Suprapubic skin (tissue), 4 donors: ENCODE results near the gene MAP7.

Experiments
- POLR2A ChIP-seq, 2 donors: fragments of 450-650 bp; IDR thresholded peaks; one replicate each; pipeline ENCODE4 v1.6.1; 2017; ENCODE audit warnings: antibody characterized with exemption in 2 of 2, mild to moderate bottlenecking in 2 of 2, moderate library complexity in 2 of 2
- POLR2AphosphoS5 ChIP-seq, 3 donors: sonication (generic); formaldehyde crosslinking; IDR thresholded peaks; one replicate each; pipeline ENCODE4 v1.6.1; 2017; ENCODE audit warnings: antibody characterized with exemption in 3 of 3
- TF ChIP-seq, protein P1 (sequence below), 2 donors: fragments of 200-600 bp in 1 of 2; fragments of 450-650 bp in 1 of 2; sonication (generic) in 1 of 2; IDR thresholded peaks; one replicate each; pipeline ENCODE4 v1.5.1; 2016 to 2019; ENCODE audit warnings: antibody characterized with exemption in 2 of 2, mild to moderate bottlenecking in 1 of 2, moderate library complexity in 1 of 2

DNA sequence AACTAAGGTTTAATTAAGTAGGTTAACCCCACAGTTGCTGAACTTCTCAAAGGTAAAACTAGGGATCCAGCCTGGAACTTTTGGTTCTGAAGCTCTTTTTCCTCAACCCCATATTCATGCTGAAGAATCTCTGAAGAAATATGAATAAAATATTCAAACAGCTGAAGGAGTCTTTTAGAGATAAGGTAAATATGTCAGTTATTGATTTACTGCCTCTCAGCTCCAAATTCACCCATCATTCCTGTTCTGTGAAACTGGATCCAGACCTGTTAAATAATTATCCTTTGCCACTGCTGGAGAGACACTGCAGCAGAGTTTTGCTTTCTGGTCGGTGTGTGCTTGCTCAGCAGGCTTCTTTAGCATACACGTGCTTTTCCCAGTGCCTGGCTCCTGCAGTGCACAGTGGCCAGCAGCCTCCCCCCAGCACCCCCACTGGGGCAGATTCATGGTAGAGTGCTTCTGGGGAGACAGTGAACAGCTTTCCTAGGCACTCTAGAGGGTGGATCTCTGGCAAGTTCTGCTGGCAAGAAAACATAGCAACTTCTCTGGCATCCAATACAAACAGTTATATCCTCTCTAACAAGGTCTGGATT lies 198.6 kb downstream of the MAP7 start:
- TF ChIP-seq POLR2A (IDR thresholded peaks at IDR 0.05) (no peak), POLR2AphosphoS5 (IDR thresholded peaks at IDR 0.05) (no peak)
- TF ChIP-seq, protein P1, sequence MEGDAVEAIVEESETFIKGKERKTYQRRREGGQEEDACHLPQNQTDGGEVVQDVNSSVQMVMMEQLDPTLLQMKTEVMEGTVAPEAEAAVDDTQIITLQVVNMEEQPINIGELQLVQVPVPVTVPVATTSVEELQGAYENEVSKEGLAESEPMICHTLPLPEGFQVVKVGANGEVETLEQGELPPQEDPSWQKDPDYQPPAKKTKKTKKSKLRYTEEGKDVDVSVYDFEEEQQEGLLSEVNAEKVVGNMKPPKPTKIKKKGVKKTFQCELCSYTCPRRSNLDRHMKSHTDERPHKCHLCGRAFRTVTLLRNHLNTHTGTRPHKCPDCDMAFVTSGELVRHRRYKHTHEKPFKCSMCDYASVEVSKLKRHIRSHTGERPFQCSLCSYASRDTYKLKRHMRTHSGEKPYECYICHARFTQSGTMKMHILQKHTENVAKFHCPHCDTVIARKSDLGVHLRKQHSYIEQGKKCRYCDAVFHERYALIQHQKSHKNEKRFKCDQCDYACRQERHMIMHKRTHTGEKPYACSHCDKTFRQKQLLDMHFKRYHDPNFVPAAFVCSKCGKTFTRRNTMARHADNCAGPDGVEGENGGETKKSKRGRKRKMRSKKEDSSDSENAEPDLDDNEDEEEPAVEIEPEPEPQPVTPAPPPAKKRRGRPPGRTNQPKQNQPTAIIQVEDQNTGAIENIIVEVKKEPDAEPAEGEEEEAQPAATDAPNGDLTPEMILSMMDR (IDR thresholded peaks at IDR 0.05) = no peak
